WI38 (cell line): ENCODE measurements around the gene ZSCAN20.

ENCODE experiments used
- H3K4me3 ChIP-seq: 2 replicates; pipeline ENCODE4 v1.5.1; 2011; ENCODE audit warnings: low read depth, mild to moderate bottlenecking, control low read depth, low read length
- TF ChIP-seq, protein P1 (sequence below): IDR thresholded peaks from 2 replicates; pipeline ENCODE4 v1.5.1; 2012; ENCODE audit warnings: low read depth, mild to moderate bottlenecking, control low read depth, low read length

Gene ZSCAN20

DNA sequence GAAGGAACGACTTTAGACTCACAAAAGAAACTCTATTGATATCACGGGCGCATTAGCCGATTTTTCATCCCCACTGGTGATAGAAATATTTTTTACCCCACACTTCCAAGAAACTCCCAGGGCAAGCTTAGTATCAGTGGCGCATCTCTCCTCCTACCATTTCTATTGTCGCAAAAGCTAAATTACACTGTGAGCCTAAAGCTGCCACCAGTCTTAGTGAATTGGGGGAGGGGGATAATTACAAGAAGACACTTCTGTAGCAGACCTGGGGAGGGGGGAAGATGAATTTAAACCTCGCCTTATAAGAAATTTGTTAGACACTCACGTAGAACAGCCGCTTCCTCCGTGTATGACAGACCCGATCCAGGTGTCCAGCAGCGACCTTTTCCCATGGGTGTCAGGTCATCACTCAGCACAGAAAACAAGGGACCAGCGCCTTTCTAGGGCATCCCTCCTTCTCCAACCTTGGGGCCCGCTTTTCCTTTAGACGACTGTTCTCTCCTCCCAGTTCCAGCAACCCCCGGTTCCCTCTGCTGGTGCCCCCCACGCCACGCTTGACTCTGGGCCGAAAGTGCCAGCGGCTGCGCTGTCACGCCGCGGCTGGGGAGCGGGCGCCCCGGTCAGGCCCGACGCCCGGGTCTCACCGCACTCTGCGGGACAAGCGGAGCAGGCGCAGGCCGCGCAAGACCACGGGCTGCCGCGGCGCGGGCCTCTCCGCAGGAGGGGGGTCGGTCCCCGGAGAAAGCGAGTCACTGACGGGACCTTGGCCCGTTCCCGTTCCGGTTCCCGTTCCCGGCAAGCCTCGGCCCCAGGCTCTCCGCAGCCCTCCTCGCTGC is 42.4 kb upstream of the ZSCAN20 start:
- H3K4me3 ChIP-seq = peak overlapping the region; percentile 72

DNA sequence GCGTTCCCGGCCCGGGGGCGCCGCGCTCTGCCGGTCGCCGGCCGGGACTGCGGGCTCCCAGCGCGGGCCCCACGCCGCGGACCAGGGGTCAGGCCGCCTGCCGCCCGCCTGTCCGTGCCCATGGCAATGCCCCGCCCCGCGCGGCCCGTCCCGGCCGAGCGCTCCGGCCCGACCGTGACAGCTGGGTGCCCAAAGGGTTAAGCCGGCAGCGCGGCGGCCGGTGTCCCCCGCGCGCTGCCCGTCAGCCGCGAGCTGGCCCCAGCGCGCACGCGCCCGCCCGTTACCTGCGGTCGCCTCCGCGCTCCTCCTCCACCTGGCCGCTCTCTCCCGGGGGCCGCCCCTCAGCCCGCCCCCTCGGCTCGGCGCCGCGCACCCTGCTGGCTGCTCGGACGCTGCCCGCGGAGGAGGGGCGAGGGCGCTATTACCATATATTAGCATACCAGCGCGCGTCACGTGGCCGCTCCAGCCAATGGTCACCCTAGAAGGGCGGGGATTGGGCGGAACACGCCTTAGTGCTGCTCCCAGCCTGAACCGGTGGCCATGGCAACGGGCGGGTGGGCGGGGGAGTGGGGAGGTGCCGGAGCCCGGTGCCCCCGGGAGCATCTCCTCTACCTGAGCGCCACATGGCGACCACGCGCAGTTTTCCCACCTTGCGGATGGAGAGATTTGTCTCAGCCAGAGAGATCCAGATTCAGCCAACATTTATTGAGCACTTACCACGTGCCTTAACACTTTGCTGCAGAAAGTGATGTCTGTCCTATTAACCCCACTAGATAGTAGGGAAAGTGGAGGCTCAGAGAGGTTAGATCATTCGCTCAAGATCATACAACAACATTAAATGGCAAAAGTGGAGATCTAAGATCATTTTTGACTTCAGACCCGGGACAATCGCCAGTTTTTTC is 41.5 kb upstream of the ZSCAN20 start, which contains the start of gene PHC2:
Gene PHC2 (minus strand): TSS at position 404 of the 902 bp plus-strand sequence. CDS start 55,556 bp downstream, outside the sequence.
- TF ChIP-seq, protein P1, sequence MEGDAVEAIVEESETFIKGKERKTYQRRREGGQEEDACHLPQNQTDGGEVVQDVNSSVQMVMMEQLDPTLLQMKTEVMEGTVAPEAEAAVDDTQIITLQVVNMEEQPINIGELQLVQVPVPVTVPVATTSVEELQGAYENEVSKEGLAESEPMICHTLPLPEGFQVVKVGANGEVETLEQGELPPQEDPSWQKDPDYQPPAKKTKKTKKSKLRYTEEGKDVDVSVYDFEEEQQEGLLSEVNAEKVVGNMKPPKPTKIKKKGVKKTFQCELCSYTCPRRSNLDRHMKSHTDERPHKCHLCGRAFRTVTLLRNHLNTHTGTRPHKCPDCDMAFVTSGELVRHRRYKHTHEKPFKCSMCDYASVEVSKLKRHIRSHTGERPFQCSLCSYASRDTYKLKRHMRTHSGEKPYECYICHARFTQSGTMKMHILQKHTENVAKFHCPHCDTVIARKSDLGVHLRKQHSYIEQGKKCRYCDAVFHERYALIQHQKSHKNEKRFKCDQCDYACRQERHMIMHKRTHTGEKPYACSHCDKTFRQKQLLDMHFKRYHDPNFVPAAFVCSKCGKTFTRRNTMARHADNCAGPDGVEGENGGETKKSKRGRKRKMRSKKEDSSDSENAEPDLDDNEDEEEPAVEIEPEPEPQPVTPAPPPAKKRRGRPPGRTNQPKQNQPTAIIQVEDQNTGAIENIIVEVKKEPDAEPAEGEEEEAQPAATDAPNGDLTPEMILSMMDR = no peak

More for the DNA sequence above, 42.4 kb upstream of the ZSCAN20 start:
- TF ChIP-seq, protein P1 = no peak

DNA sequence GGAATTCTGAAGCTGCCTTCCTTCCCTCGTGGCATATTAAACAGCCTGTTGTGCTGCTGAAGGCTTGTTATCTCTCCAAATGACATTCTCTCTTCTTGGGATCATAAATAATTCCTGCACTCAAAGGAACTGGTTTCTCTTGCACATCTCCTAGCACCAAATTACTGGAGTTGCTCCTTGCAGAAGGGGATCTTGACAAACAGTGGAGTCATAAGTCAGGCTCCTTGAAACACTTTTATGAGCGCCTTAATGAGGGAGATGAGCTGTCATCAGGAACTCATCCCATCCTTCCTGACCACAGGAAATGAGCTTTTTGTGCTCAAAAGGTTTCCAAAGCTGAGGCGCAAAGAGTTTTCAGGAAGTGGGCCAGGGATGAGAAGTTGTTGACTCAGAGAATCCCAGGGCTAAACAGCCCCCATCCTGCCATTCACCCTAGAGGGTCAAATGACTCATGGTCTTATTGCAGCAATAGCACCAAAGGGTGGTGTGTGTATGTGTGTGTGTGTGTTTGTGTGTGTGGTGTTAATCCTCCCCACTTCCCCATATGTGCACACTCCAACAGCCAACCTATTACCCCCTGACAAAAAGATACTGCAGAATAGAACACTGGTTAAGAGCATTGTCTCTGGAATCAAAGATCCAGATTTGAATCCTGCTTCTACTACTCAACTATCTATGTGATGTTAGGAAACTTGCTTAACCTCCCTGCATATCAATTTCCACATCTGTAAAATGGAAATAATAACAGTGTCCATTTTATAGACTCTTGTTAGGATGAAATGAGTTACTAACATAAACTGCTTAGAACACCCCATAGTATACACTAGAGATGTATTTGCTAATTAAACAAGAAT is 38.7 kb upstream of the ZSCAN20 start:
- no peak overlapping the region for H3K4me3 ChIP-seq
- TF ChIP-seq, protein P1 = no peak

More for the DNA sequence above, 41.5 kb upstream of the ZSCAN20 start, which contains the start of gene PHC2:
- H3K4me3 ChIP-seq = peak within 1 kb of the TSS; percentile 72

DNA sequence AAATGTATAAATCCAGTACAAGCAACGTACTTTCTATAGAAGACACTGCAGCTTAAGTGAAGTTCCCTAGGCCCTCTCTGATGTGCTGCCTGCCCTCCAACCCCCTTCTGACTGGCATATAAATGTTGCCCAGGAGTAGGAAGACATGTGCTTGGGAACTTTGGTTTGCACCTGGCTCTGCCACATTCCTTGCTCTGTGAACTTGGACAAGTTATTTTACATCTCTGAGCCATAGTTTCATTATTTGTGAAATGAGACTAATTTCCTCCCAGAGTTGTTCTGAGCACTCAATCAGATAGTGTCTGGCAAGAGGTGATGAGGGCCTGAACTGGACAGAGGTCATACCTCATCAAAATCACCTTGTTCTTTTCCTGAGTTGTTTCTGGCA is 38.1 kb upstream of the ZSCAN20 start:
- TF ChIP-seq, protein P1 = no peak
- H3K4me3 ChIP-seq = no peak overlapping the region

DNA sequence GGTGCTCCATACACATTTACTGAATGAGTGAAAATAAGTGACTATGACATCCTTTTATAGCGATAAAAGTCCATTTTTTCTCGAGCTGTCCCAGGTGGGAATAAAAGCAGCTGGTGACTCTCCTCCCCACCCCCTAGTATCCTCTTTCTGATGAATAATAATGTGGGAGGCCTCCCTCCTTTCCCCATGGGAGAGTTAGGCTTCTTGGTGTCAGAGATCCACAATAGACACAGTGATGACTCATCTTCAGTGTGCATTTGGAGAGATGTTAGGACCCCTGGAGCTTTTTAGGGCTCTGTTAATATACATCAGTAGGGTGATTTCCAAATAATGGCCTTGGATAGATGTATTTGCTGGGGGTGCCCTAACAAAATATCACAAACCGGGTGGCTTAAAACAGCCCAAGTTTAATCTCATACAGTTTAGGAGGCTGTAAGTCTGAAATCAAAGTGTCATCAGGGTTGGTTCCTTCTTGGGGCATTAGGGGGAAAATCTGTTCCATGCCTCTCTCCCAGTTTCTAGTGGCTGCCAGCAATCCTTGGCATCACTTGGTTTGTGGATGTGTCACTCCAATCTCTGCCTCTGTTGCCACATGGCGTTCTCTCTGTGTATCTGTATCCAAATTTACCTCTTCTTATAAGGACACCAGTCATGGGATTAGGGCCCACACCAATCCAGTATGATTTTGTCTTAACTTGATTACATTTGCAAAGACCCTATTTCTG is 37.2 kb upstream of the ZSCAN20 start:
- H3K4me3 ChIP-seq = no peak overlapping the region
- TF ChIP-seq, protein P1 = no peak

DNA sequence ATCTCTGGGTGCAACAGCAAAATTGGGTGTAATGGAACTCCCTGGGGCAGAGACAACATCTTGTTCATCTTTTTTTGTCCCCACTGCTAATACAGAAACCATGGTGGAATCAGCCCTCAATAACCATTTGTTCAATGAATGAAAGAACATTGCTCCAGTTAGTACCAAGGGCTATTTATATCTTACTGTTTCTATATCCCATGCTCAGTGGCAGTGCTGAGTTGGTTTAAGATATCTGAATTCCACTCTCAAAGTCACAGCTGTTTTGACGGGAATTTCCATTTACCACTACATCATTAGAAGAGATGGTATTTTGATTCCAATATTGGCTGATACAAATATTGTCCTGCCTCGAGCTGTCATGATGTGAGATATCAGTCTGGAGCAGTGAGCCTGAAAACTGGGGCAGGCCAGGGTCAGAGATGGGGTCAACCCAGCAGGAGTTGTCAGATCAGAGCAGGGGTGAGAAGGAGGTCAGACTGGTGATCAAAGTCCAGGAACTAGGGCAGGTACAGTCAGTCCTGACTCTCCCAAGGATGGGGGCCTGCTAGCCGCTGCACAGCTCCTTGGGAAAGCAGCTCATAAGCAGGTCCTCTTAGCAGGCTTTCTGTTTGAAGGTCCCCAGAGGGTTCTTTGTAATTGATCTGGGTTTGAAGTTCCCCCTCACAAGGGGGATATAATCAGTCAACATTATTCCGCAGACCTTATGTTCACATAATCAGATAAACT is 35.7 kb upstream of the ZSCAN20 start:
- no peak overlapping the region for H3K4me3 ChIP-seq
- TF ChIP-seq, protein P1 = no peak
